HepG2 (cell line): ENCODE data around the gene PAK6. TPM values are rescaled to one million over a fixed set of nuclear protein-coding genes. Genes with fewer than 3 reads are reported as not detected.

Experiments used
- DNMT1 ChIP-seq: sonication (generic); formaldehyde crosslinking; IDR thresholded peaks from 2 replicates; pipeline ENCODE4 v1.5.1; 2020; ENCODE audit warnings: mild to moderate bottlenecking, missing genetic modification reagents
- LCORL ChIP-seq, 2 experiments: fragments of 450-650 bp in 1 of 2; sonication (generic) in 1 of 2; formaldehyde crosslinking in 1 of 2; IDR thresholded peaks; 2 replicates each; pipeline versions ENCODE4 v1.5.0 to v1.6.1; 2017 to 2020; ENCODE audit warnings: antibody characterized with exemption in 1 of 2, missing genetic modification reagents in 1 of 2
- SAFB2 ChIP-seq: sonication (generic); formaldehyde crosslinking; IDR thresholded peaks from 2 replicates; pipeline ENCODE4 v1.5.1; 2020; ENCODE audit warnings: missing genetic modification reagents, low read depth, mild to moderate bottlenecking, borderline replicate concordance
- SKIL ChIP-seq: sonication (generic); formaldehyde crosslinking; IDR thresholded peaks from 2 replicates; pipeline ENCODE4 v1.8.0; 2022; ENCODE audit warnings: missing genetic modification reagents, mild to moderate bottlenecking, moderate library complexity, borderline replicate concordance
- SOX13 ChIP-seq, 3 experiments: fragments of 450-650 bp in 1 of 3; sonication (generic) in 1 of 3; formaldehyde crosslinking in 1 of 3; IDR thresholded peaks in 2 of 3; conservative IDR thresholded peaks in 1 of 3; 2 replicates each; pipeline versions ENCODE4 v1.5.0 to v1.6.1; 2016 to 2020; ENCODE audit warnings: antibody characterized with exemption in 1 of 3, mild to moderate bottlenecking in 1 of 3, missing compliant biosample characterization in 1 of 3, missing genetic modification reagents in 1 of 3, moderate library complexity in 1 of 3
- YY1 ChIP-seq: IDR thresholded peaks from 2 replicates; pipeline ENCODE4 v1.6.1; 2011; ENCODE audit warnings: low read length, low read depth, moderate library complexity, mild to moderate bottlenecking; ENCODE audit not compliant: insufficient read depth, insufficient replicate concordance
- ZFAT ChIP-seq: sonication (generic); formaldehyde crosslinking; conservative IDR thresholded peaks from 2 replicates; pipeline ENCODE4 v1.8.1; 2023; ENCODE audit warnings: missing genetic modification reagents, inconsistent platforms
- ZMYM4 ChIP-seq: sonication (generic); formaldehyde crosslinking; IDR thresholded peaks from 2 replicates; pipeline ENCODE4 v1.8.1; 2023; ENCODE audit warnings: mild to moderate bottlenecking, missing genetic modification reagents
- ZNF331 ChIP-seq: sonication (generic); formaldehyde crosslinking; IDR thresholded peaks from 2 replicates; pipeline ENCODE4 v1.4.0; 2020; ENCODE audit warnings: missing genetic modification reagents
- ZNF556 ChIP-seq: sonication (generic); formaldehyde crosslinking; IDR thresholded peaks from 2 replicates; pipeline ENCODE4 v1.4.0; 2020; ENCODE audit warnings: mild to moderate bottlenecking, missing genetic modification reagents, borderline replicate concordance
- ZNF574 ChIP-seq: sonication (generic); formaldehyde crosslinking; IDR thresholded peaks from 2 replicates; pipeline ENCODE4 v1.4.0; 2020; ENCODE audit warnings: missing genetic modification reagents
- ZNF652 ChIP-seq: IDR thresholded peaks from 2 replicates; pipeline ENCODE4 v1.6.1; 2016; ENCODE audit warnings: low read depth, borderline replicate concordance
- ZNF687 ChIP-seq: sonication (generic); formaldehyde crosslinking; IDR thresholded peaks from 2 replicates; pipeline ENCODE4 v1.5.1; 2020; ENCODE audit warnings: mild to moderate bottlenecking, missing genetic modification reagents, moderate library complexity
- ZUFSP ChIP-seq: sonication (generic); formaldehyde crosslinking; IDR thresholded peaks from 2 replicates; pipeline ENCODE4 v1.9.0; 2021; ENCODE audit warnings: missing genetic modification reagents, mild to moderate bottlenecking, borderline replicate concordance
- polyA plus RNA-seq, 8 experiments: library from polyadenylated mRNA; depleted of rRNA in 3 of 8; stranded (reverse) in 7 of 8; unstranded in 1 of 8; fragments of >200 nt; fragmentation: Illumina TruSeq in 4 of 8; extraction: Trizol in 4 of 8; gene quantifications; 2 replicates each; pipeline versions ENCODE4 v1.2.1 to v1.2.3, GENCODE V29; 2011 to 2016; ENCODE audit warnings: low read depth in 4 of 8, missing spikeins in 1 of 8, mixed read lengths in 1 of 8; ENCODE audit not compliant: insufficient read depth in 1 of 8
- total RNA-seq, 5 experiments: library from RNA; depleted of rRNA; stranded (reverse); fragments of >200 nt; fragmentation: Illumina TruSeq; extraction: Trizol; gene quantifications; 2 replicates each; pipeline ENCODE4 v1.2.3, GENCODE V29; 2016; ENCODE audit warnings: low read depth in 1 of 5

PAK6 gene
- total and polyA plus RNA-seq, 2 of the 13 experiments (the other 11 are each of a cell fraction or from before 2014, with no cell fraction given), result 0.07 TPM; not detected in 1

GRCh38 chr15:40282147-40282868, 43.4 kb downstream of the PAK6 start (continued):
- 0 out of 2 replicates have a peak, but pooled peaks have one; percentile 15 for TF ChIP-seq SKIL (CRISPR knock-in tag)
- peak; percentile 45 for TF ChIP-seq SAFB2 (CRISPR knock-in tag)
- 0 out of 2 replicates have a peak, but pooled peaks have one; percentile 23 for TF ChIP-seq ZFAT (CRISPR knock-in tag)
- peak; percentile 26; the same call in 1 of the 2 replicates for TF ChIP-seq ZNF331 (CRISPR knock-in tag)
- TF ChIP-seq ZMYM4 (CRISPR knock-in tag), result 0 out of 2 replicates have a peak, but pooled peaks have one; percentile 21
- TF ChIP-seq DNMT1 (CRISPR knock-in tag), result peak; percentile 69; the same call in 1 of the 2 replicates
- no peak for TF ChIP-seq ZUFSP
- TF ChIP-seq SOX13 (IDR thresholded peaks at IDR 0.05), result no peak
- no peak for TF ChIP-seq SOX13 (CRISPR knock-in tag; conservative IDR thresholded peaks at IDR 0.05 in 1 of 2, IDR thresholded peaks at IDR 0.05 in 1 of 2)
- no peak for TF ChIP-seq ZNF556 (CRISPR knock-in tag)
- no peak for TF ChIP-seq LCORL (IDR thresholded peaks at IDR 0.05)
- TF ChIP-seq LCORL (CRISPR knock-in tag; IDR thresholded peaks at IDR 0.05), result no peak
- peak; percentile 33 for TF ChIP-seq YY1
- peak; percentile 84 for TF ChIP-seq ZNF687 (CRISPR knock-in tag)
- TF ChIP-seq ZNF574, result 0 out of 2 replicates have a peak, but pooled peaks have one; percentile 31
- TF ChIP-seq ZNF652 (CRISPR knock-in tag), result no peak
